Epithelial cell of prostate (primary cell): Measurements from ENCODE around the gene ALDH3A1.

Experiments
- DNase-seq: peaks from one replicate; pipeline ENCODE4 v3.0.0-alpha.2; 2011; ENCODE audit warnings: low read depth, low spot score
- H3K27ac ChIP-seq: fragments of 450-650 bp; 2 replicates; pipeline ENCODE4 v1.5.1; 2017; ENCODE audit warnings: mild to moderate bottlenecking

Gene ALDH3A1

GRCh38 chr17:19762515-19762961, 14.4 kb upstream of the ALDH3A1 start:
- DNase-seq: no peak
- H3K27ac ChIP-seq: no peak overlapping the region

GRCh38 chr17:19760746-19761145, 12.6 kb upstream of the ALDH3A1 start:
- H3K27ac ChIP-seq: no peak overlapping the region
- DNase-seq: no peak

- H3K27ac ChIP-seq: no peak overlapping the region
- no peak for DNase-seq
Measured at GRCh38 chr17:19759568-19760549, 11.8 kb upstream of the ALDH3A1 start.

GRCh38 chr17:19757536-19758180, 9.6 kb upstream of the ALDH3A1 start:
- DNase-seq: no peak
- no peak overlapping the region for H3K27ac ChIP-seq

GRCh38 chr17:19756546-19756945, 8.4 kb upstream of the ALDH3A1 start:
- no peak for DNase-seq
- H3K27ac ChIP-seq: no peak overlapping the region

GRCh38 chr17:19755821-19756510, 7.9 kb upstream of the ALDH3A1 start:
- no peak overlapping the region for H3K27ac ChIP-seq
- DNase-seq: no peak

- no peak overlapping the region for H3K27ac ChIP-seq
- no peak for DNase-seq
Measured at GRCh38 chr17:19755392-19755791, 7.3 kb upstream of the ALDH3A1 start.

GRCh38 chr17:19753661-19754463, 5.8 kb upstream of the ALDH3A1 start:
- H3K27ac ChIP-seq: peak overlapping the region; percentile 99
- no peak for DNase-seq

GRCh38 chr17:19753051-19753509, 5.0 kb upstream of the ALDH3A1 start:
- peak overlapping the region; percentile 99 for H3K27ac ChIP-seq
- DNase-seq: peak; percentile 81

GRCh38 chr17:19752216-19753050, 4.3 kb upstream of the ALDH3A1 start:
- DNase-seq: no peak
- peak overlapping the region; percentile 99 for H3K27ac ChIP-seq

GRCh38 chr17:19750835-19751234, 2.7 kb upstream of the ALDH3A1 start:
- peak overlapping the region; percentile 99 for H3K27ac ChIP-seq
- DNase-seq: peak; percentile 66

- no peak for DNase-seq
- peak overlapping the region; percentile 99 for H3K27ac ChIP-seq
Measured at GRCh38 chr17:19750020-19750572, 2.0 kb upstream of the ALDH3A1 start.

GRCh38 chr17:19748807-19749193, 702 bp upstream of the ALDH3A1 start:
- DNase-seq: no peak
- H3K27ac ChIP-seq: peak overlapping the region; percentile 58

GRCh38 chr17:19747159-19747719, 859 bp downstream of the ALDH3A1 start:
- H3K27ac ChIP-seq: no peak overlapping the region
- no peak for DNase-seq

GRCh38 chr17:19746517-19746916, 1.6 kb downstream of the ALDH3A1 start:
- DNase-seq: no peak
- no peak overlapping the region for H3K27ac ChIP-seq

- H3K27ac ChIP-seq: peak overlapping the region; percentile 41
- DNase-seq: no peak
Measured at GRCh38 chr17:19744922-19745757, 3.0 kb downstream of the ALDH3A1 start.

- DNase-seq: no peak
- no peak overlapping the region for H3K27ac ChIP-seq
Measured at GRCh38 chr17:19744492-19744891, 3.6 kb downstream of the ALDH3A1 start.
